Islet of Langerhans (tissue), 1 donor: ENCODE results near the gene RASGRF1.

Experiments used
- FAIRE-seq: peaks from one replicate; lab custom pipeline; 2011; peaks lifted over from hg19 to GRCh38; lab: Jason Lieb, UNC

The RASGRF1 gene

GRCh38 chr15:78950902-78951840, 139.4 kb downstream of the RASGRF1 start:
- FAIRE-seq, result no peak

GRCh38 chr15:78950343-78950742, 140.2 kb downstream of the RASGRF1 start:
- FAIRE-seq, result no peak

GRCh38 chr15:78949461-78949860, 141.1 kb downstream of the RASGRF1 start:
- no peak for FAIRE-seq

GRCh38 chr15:78947506-78947905, 143.1 kb downstream of the RASGRF1 start:
- no peak for FAIRE-seq

- no peak for FAIRE-seq
Measured at GRCh38 chr15:78946493-78946892, 144.1 kb downstream of the RASGRF1 start.

GRCh38 chr15:78944669-78945407, 145.7 kb downstream of the RASGRF1 start, which contains the start of gene CTSH:
CTSH (minus strand) TSS chr15:78945046; CDS start chr15:78944981, 65 bp downstream.
- FAIRE-seq, result no peak

GRCh38 chr15:78944202-78944625, 146.4 kb downstream of the RASGRF1 start:
- no peak for FAIRE-seq

- FAIRE-seq, result no peak
Measured at GRCh38 chr15:78943692-78944091, 146.9 kb downstream of the RASGRF1 start.

GRCh38 chr15:78942741-78943140, 147.8 kb downstream of the RASGRF1 start:
- FAIRE-seq, result no peak

GRCh38 chr15:78938658-78939488, 151.7 kb downstream of the RASGRF1 start:
- no peak for FAIRE-seq

- FAIRE-seq, result no peak
Measured at GRCh38 chr15:78937132-78937739, 153.3 kb downstream of the RASGRF1 start.

GRCh38 chr15:78934655-78935023, 155.9 kb downstream of the RASGRF1 start:
- FAIRE-seq, result no peak

- no peak for FAIRE-seq
Measured at GRCh38 chr15:78933823-78934654, 156.5 kb downstream of the RASGRF1 start.

- FAIRE-seq, result no peak
Measured at GRCh38 chr15:78933187-78933822, 157.3 kb downstream of the RASGRF1 start.

- FAIRE-seq, result no peak
Measured at GRCh38 chr15:78932258-78932808, 158.2 kb downstream of the RASGRF1 start.

GRCh38 chr15:78931439-78932257, 158.9 kb downstream of the RASGRF1 start:
- no peak for FAIRE-seq

- no peak for FAIRE-seq
Measured at GRCh38 chr15:78930577-78931388, 159.8 kb downstream of the RASGRF1 start.

GRCh38 chr15:78929536-78930264, 160.9 kb downstream of the RASGRF1 start:
- FAIRE-seq, result no peak
